Activated CD4-positive, alpha-beta memory T cell treated with anti-CD3 and anti-CD28 coated beads, Interleukin-2, amount 10 ng/mL, durations not matched to agents 7 days and 5 days (primary cell): Measurements from ENCODE around the gene MPDZ. TPM values are rescaled to one million over a fixed set of nuclear protein-coding genes. Genes with fewer than 3 reads are reported as not detected.
"Not testable (repeated sequence)": the region's sequence is repeated elsewhere in the genome, so short reads cannot be mapped to it uniquely, and the experiment has no call there.

Experiments
- CTCF ChIA-PET: fragments of 350-600 bp; sonication (Branson Sonifier 250); formaldehyde crosslinking; loops from one replicate; lab custom pipeline; 2021; ENCODE audit warnings: antibody characterized with exemption, inconsistent platforms; lab: Charles Lee
- POLR2A ChIA-PET: fragments of 350-600 bp; sonication (Branson Sonifier 250); formaldehyde crosslinking; loops from one replicate; lab custom pipeline; 2021; ENCODE audit warnings: antibody characterized with exemption; lab: Charles Lee
- DNase-seq: peaks from one replicate; pipeline ENCODE4 v3.0.0-alpha.2; 2020
- H3K27ac Mint-ChIP-seq: one replicate; pipeline ENCODE4 v1.8.0; 2021; ENCODE audit warnings: mild to moderate bottlenecking, mixed read lengths
- H3K27me3 Mint-ChIP-seq: one replicate; pipeline ENCODE4 v1.8.0; 2021; ENCODE audit warnings: mixed read lengths
- H3K36me3 Mint-ChIP-seq: one replicate; pipeline ENCODE4 v1.8.0; 2021; ENCODE audit warnings: low read depth, mixed read lengths
- H3K4me1 Mint-ChIP-seq: one replicate; pipeline ENCODE4 v1.8.0; 2021; ENCODE audit warnings: mixed read lengths
- H3K4me3 Mint-ChIP-seq: one replicate; pipeline ENCODE4 v1.8.0; 2021; ENCODE audit warnings: mild to moderate bottlenecking, mixed read lengths
- H3K9me3 Mint-ChIP-seq: one replicate; pipeline ENCODE4 v1.8.0; 2021; ENCODE audit warnings: mixed read lengths
- total RNA-seq, 2 experiments: library from RNA; stranded (reverse); gene quantifications; one replicate each; pipeline ENCODE4 v1.2.3, GENCODE V29; 2021

The MPDZ gene
- total RNA-seq, 2 experiments from 2014 or later: not detected

GRCh38 chr9:13239660-13240059 lies 39.8 kb downstream of the MPDZ start:
- Mint-ChIP-seq H3K9me3 (peaks cover 8% of the 10 kb centered on the region), H3K4me3 (no peak overlapping the region), H3K36me3 (no peaks in the 10 kb centered on the region), H3K4me1 (no peaks in the 10 kb centered on the region), H3K27ac (no peak overlapping the region), H3K27me3 (no peaks in the 10 kb centered on the region)
- DNase-seq: no peak
- CTCF ChIA-PET: no interaction called here
- POLR2A ChIA-PET: no interaction called here

- H3K4me1 Mint-ChIP-seq: no peaks in the 10 kb centered on the region
- H3K27me3 Mint-ChIP-seq: no peaks in the 10 kb centered on the region
- H3K36me3 Mint-ChIP-seq: no peaks in the 10 kb centered on the region
- no peak for DNase-seq
- no peak overlapping the region for H3K4me3 Mint-ChIP-seq
- H3K9me3 Mint-ChIP-seq: peaks cover 8% of the 10 kb centered on the region
- POLR2A ChIA-PET: no interaction called here
- no peak overlapping the region for H3K27ac Mint-ChIP-seq
- CTCF ChIA-PET: no interaction called here
Observed at GRCh38 chr9:13239208-13239607, 40.3 kb downstream of the MPDZ start.

DNA sequence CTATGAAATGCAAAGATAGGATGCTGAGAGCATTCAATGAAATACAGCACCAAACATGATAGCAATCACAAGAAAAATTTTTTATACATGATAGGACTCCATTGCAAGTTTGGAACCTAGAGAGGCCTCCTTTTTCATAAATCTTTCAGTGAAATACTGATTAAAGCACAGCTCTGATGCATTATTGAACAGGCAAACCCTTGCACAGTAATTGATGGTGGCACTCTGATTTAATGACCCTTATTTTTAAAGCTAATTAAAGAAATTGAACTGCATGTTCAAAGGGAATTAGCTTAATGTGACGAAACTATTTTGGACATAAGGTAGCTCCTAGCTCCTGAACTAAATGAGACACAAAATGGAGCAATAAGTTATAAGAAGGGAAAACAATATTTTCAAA lies 44.6 kb downstream of the MPDZ start:
- ChIA-PET POLR2A (no interaction called here), CTCF (no interaction called here)
- no peak overlapping the region for H3K27ac Mint-ChIP-seq
- H3K36me3 Mint-ChIP-seq: no peaks in the 10 kb centered on the region
- no peak overlapping the region for H3K4me3 Mint-ChIP-seq
- peaks cover 3% of the 10 kb centered on the region for H3K9me3 Mint-ChIP-seq
- H3K27me3 Mint-ChIP-seq: no peaks in the 10 kb centered on the region
- no peak for DNase-seq
- H3K4me1 Mint-ChIP-seq: no peaks in the 10 kb centered on the region

- ChIA-PET POLR2A (no interaction called here), CTCF (no interaction called here)
- Mint-ChIP-seq H3K9me3 (no peaks in the 10 kb centered on the region), H3K36me3 (no peaks in the 10 kb centered on the region), H3K27me3 (no peaks in the 10 kb centered on the region), H3K27ac (no peak overlapping the region), H3K4me1 (no peaks in the 10 kb centered on the region), H3K4me3 (no peak overlapping the region)
- no peak for DNase-seq
Observed at GRCh38 chr9:13228431-13228830, 51.1 kb downstream of the MPDZ start.

DNA sequence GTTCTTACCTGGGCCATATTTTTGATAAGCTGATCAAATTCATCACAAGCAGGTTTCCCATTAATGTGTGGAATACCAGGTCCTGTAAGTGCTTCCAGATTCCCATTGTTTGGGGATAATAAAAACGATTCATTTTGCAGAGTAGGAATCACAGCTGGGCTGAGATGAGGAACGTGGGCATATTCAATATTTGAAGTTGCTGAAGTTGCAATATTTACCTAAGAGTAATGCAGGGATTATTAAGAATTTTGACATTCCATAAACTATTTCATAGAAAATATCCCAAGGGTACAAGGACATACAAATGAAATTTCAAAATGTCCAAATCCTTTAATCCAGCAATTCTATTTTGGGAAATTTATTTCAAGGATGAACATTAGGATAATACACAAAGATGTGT lies 55.1 kb downstream of the MPDZ start:
- Mint-ChIP-seq H3K9me3 (no peaks in the 10 kb centered on the region), H3K4me1 (no peaks in the 10 kb centered on the region), H3K36me3 (no peaks in the 10 kb centered on the region), H3K27me3 (no peaks in the 10 kb centered on the region), H3K27ac (no peak overlapping the region), H3K4me3 (no peak overlapping the region)
- DNase-seq: no peak
- ChIA-PET CTCF (no interaction called here), POLR2A (no interaction called here)

DNA sequence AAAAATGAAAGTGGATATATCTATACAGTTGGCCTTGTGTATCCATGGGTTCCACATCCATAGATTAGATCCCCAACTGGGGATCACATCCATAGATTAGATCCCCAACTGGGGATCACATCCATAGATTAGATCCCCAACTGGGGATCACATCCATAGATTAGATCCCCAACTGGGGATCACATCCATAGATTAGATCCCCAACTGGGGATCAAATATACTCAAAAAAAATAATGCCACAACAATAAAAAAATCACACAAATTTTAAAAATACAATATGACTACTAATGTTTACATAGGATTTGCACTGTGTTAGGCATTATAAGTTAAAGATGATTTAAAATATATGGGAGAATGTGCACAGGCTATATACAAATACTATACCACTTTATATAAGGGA lies 56.8 kb downstream of the MPDZ start:
- POLR2A ChIA-PET: not testable (repeated sequence)

GRCh38 chr9:13221741-13222140 lies 57.8 kb downstream of the MPDZ start:
- DNase-seq: no peak
- ChIA-PET CTCF (no interaction called here), POLR2A (no interaction called here)
- Mint-ChIP-seq H3K9me3 (no peaks in the 10 kb centered on the region), H3K27ac (no peak overlapping the region), H3K27me3 (no peaks in the 10 kb centered on the region), H3K4me1 (no peaks in the 10 kb centered on the region), H3K4me3 (no peak overlapping the region), H3K36me3 (no peaks in the 10 kb centered on the region)

More for the DNA sequence above, 56.8 kb downstream of the MPDZ start:
- CTCF ChIA-PET, H3K27me3 Mint-ChIP-seq, H3K9me3 Mint-ChIP-seq, H3K27ac Mint-ChIP-seq, H3K4me3 Mint-ChIP-seq, DNase-seq, H3K4me1 Mint-ChIP-seq, H3K36me3 Mint-ChIP-seq: not testable (repeated sequence)

- H3K27me3 Mint-ChIP-seq: no peaks in the 10 kb centered on the region
- CTCF ChIA-PET: no interaction called here
- no peaks in the 10 kb centered on the region for H3K4me1 Mint-ChIP-seq
- H3K9me3 Mint-ChIP-seq: no peaks in the 10 kb centered on the region
- DNase-seq: no peak
- no peak overlapping the region for H3K4me3 Mint-ChIP-seq
- POLR2A ChIA-PET: no interaction called here
- no peaks in the 10 kb centered on the region for H3K36me3 Mint-ChIP-seq
- no peak overlapping the region for H3K27ac Mint-ChIP-seq
Observed at GRCh38 chr9:13220837-13221236, 58.7 kb downstream of the MPDZ start.

GRCh38 chr9:13215791-13216554 lies 63.5 kb downstream of the MPDZ start:
- H3K4me3 Mint-ChIP-seq: no peak overlapping the region
- H3K27me3 Mint-ChIP-seq: no peaks in the 10 kb centered on the region
- H3K4me1 Mint-ChIP-seq: no peaks in the 10 kb centered on the region
- no peak for DNase-seq
- CTCF ChIA-PET: no interaction called here
- POLR2A ChIA-PET: no interaction called here
- no peak overlapping the region for H3K27ac Mint-ChIP-seq
- no peaks in the 10 kb centered on the region for H3K9me3 Mint-ChIP-seq
- no peaks in the 10 kb centered on the region for H3K36me3 Mint-ChIP-seq

GRCh38 chr9:13213998-13214397 lies 65.5 kb downstream of the MPDZ start:
- no peak for DNase-seq
- H3K36me3 Mint-ChIP-seq: no peaks in the 10 kb centered on the region
- no peak overlapping the region for H3K27ac Mint-ChIP-seq
- H3K4me3 Mint-ChIP-seq: no peak overlapping the region
- no peaks in the 10 kb centered on the region for H3K9me3 Mint-ChIP-seq
- H3K4me1 Mint-ChIP-seq: no peaks in the 10 kb centered on the region
- H3K27me3 Mint-ChIP-seq: no peaks in the 10 kb centered on the region
- POLR2A ChIA-PET: no interaction called here
- CTCF ChIA-PET: no interaction called here

DNA sequence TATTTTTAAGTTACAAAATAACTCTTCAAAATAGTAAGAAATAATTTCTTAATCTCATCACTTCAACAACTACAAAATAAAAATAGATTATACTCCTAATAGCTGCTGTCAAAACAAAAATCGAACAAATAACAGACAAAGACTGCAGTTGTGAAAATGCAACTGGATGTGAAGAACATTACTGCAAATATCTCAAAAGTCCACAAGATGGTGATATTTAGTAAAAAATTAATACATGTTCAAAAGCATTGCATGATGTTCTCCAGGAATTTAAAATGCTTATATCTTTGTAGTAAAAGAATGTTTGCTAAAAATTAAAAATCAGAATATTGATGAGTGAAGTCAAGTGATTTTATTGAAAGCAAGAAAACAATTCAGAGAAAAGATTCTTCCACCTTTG lies 66.2 kb downstream of the MPDZ start:
- Mint-ChIP-seq H3K4me1 (no peaks in the 10 kb centered on the region), H3K4me3 (no peak overlapping the region), H3K27me3 (no peaks in the 10 kb centered on the region), H3K9me3 (no peaks in the 10 kb centered on the region), H3K27ac (no peak overlapping the region), H3K36me3 (no peaks in the 10 kb centered on the region)
- POLR2A ChIA-PET: no interaction called here
- CTCF ChIA-PET: no interaction called here
- DNase-seq: no peak

DNA sequence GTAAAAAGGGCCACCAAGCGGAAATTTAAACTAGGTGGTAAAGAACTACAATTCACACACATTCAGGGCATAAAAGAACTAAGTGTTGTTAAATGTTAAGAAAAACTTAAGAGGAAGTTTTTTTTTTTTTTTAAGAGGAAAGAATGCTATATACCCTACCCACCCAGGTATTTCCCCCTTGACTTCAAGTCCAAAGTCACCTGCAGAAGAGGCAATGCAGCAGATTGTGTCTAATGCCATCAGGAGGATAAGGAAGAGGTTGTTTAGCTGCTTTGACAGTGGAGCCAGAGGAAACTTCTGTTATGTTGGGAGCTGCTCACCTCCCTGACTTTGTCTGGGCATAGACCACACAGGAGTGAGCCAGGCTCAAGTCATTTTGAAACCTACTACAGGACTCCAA lies 69.2 kb downstream of the MPDZ start:
- DNase-seq: no peak
- ChIA-PET CTCF (no interaction called here), POLR2A (no interaction called here)
- Mint-ChIP-seq H3K27ac (no peak overlapping the region), H3K27me3 (no peaks in the 10 kb centered on the region), H3K4me1 (no peaks in the 10 kb centered on the region), H3K9me3 (peaks cover 4% of the 10 kb centered on the region), H3K36me3 (no peaks in the 10 kb centered on the region), H3K4me3 (no peak overlapping the region)

GRCh38 chr9:13209498-13209897 lies 70.0 kb downstream of the MPDZ start:
- H3K9me3 Mint-ChIP-seq: peaks cover 4% of the 10 kb centered on the region
- H3K4me1 Mint-ChIP-seq: no peaks in the 10 kb centered on the region
- no peaks in the 10 kb centered on the region for H3K36me3 Mint-ChIP-seq

DNA sequence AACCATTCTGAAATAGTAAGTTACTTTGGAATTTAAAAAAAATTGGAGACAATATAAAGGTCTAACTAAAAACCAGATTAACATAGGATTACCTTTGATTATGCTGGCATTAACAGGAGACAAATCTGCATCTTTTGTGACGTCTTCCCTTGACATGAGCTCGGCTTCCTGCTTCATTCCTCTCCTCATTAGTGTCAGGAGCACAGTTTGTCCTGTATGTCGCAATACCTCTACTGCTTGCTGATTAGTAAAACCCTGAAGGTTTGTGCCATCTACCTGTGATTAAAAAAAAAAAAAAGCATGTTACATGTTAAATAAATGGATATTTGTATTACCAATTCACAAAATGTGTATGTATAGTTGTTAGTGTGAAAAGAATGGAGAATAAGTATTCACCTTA lies 73.7 kb downstream of the MPDZ start:
- Mint-ChIP-seq H3K27ac (no peak overlapping the region), H3K9me3 (peaks cover 8% of the 10 kb centered on the region), H3K4me1 (no peaks in the 10 kb centered on the region), H3K36me3 (no peaks in the 10 kb centered on the region), H3K27me3 (no peaks in the 10 kb centered on the region), H3K4me3 (no peak overlapping the region)
- CTCF ChIA-PET: no interaction called here
- no peak for DNase-seq
- POLR2A ChIA-PET: no interaction called here

More at GRCh38 chr9:13209498-13209897, 70.0 kb downstream of the MPDZ start:
- ChIA-PET CTCF (no interaction called here), POLR2A (no interaction called here)
- no peak overlapping the region for H3K4me3 Mint-ChIP-seq
- no peaks in the 10 kb centered on the region for H3K27me3 Mint-ChIP-seq
- no peak for DNase-seq
- no peak overlapping the region for H3K27ac Mint-ChIP-seq
